HG03175 (cell line): Measurements from ENCODE around the gene ZNF653.
"Not testable (repeated sequence)": the region's sequence is repeated elsewhere in the genome, so short reads cannot be mapped to it uniquely, and the experiment has no call there.

ENCODE experiments used
- ATAC-seq: cut with Tn5 transposase; IDR thresholded peaks from one replicate; pipeline ENCODE4 v1.9.1; 2021; ENCODE audit warnings: mild to moderate bottlenecking, moderate library complexity; ENCODE audit not compliant: unreplicated experiment

Gene ZNF653

GRCh38 chr19:11458236-11458900 lies 47.3 kb downstream of the ZNF653 start:
- no peak for ATAC-seq

DNA sequence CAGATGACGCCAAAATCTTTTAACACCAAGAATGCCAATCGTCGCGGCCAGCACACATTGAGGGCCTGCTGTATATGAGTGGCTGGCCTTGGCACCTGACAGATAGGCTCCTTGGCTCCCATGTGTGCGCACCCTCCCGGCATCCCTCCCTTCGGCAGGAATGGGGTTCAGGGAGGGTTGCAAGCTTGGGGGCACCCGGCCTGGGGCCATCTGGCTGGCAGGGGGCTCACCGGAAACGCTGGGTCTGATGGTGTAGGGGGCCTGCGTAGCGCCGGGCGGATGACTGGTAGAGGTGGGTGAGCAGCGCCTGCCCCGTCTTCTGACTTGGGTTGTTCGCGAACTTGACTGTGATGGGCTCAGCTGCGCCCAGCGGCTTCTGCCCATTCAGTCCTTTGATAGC lies 47.8 kb downstream of the ZNF653 start:
- ATAC-seq = no peak

- no peak for ATAC-seq
These were observed 48.5 kb downstream of the ZNF653 start for GRCh38 chr19:11457115-11457514.

DNA sequence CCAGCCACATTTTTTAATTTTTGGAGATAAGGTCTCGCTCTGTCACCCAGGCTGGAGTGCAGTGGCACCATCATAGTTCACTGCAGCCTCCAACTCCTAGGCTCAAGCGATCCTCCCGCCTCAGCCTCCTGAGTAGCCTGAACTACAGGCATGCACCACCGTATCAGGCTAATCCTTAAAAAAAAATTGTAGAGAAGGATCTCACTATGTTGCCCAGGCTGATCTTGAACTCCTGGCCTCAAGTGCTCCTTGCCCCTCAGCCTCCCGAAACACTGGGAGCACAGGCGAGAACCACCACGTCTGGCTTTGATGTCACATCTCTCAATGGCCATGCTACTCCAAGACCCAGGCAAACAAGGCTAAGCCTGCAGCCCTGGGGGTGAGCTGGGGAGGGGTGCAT lies 49.0 kb downstream of the ZNF653 start:
- no peak for ATAC-seq

DNA sequence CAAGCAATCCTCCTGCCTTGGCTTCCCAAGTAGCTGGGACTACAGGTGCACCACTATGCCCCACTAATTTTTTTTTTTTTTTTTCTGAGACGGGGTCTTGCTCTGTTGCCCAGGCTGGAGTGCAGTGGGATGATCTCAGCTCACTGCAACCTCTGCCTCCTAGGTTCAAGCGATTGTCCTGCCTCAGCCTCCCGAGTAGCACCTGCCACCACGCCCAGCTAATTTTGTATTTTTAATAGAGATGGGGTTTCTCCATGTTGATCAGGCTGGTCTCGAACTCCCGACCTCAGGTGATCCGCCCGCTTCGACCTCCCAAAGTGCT lies 50.4 kb downstream of the ZNF653 start:
- ATAC-seq = not testable (repeated sequence)

GRCh38 chr19:11453468-11454341 lies 51.9 kb downstream of the ZNF653 start:
- ATAC-seq = no peak

- ATAC-seq = no peak
These were observed 52.9 kb downstream of the ZNF653 start for GRCh38 chr19:11452620-11453310.

- no peak for ATAC-seq
These were observed 53.6 kb downstream of the ZNF653 start for GRCh38 chr19:11451871-11452619.

DNA sequence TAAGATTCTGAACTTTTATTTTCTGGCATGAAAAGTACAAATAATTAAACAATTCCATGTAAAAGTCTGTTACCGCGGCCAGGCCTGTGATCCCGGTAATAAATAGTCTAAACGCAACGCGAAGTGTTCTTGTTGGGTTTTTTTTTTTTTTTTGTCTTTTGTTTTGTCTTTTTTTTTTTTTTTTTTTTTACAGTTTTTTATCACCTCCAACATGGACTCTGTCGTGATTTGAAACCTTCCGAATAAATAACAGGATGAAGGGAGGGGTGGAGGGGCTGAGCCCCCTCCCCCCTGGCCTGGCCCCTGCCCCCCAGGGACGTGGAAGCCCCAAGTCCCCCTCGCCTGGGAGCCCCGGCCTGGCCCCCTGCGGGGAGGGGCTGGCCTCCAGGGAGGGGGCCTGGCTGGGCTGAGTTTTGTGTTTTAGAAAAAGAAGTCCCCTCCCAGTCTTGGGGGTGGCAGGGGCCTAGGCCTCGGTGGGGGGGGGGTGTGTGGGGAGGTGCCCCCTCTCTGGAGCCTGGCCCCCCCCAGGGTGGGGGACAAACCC lies 54.2 kb downstream of the ZNF653 start:
- ATAC-seq = no peak

GRCh38 chr19:11450570-11451326 lies 54.9 kb downstream of the ZNF653 start:
- ATAC-seq = no peak

GRCh38 chr19:11448923-11449554 lies 56.6 kb downstream of the ZNF653 start:
- ATAC-seq = no peak

DNA sequence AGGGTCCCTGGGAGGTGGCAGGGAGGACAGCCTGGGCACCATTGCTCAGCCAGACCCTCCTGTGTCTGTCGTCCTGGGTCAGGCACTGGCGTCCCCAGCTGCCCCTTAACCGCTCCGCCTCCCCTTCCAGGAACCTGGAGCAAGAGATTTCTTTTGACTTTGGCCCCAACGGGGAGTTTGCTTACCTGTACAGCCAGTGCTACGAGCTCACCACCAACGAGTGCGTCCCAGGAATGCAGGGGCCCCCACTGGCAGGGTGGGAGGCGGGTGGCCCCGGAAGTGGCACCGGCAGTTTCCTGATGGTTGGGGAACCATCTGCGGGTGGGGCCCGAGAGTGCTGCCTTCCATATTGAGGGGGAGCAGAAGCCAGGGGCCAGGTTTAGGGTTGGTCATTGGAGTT lies 57.2 kb downstream of the ZNF653 start:
- no peak for ATAC-seq

- ATAC-seq = no peak
These were observed 58.0 kb downstream of the ZNF653 start for GRCh38 chr19:11447347-11448262.

- no peak for ATAC-seq
These were observed 58.9 kb downstream of the ZNF653 start for GRCh38 chr19:11446652-11447301.

DNA sequence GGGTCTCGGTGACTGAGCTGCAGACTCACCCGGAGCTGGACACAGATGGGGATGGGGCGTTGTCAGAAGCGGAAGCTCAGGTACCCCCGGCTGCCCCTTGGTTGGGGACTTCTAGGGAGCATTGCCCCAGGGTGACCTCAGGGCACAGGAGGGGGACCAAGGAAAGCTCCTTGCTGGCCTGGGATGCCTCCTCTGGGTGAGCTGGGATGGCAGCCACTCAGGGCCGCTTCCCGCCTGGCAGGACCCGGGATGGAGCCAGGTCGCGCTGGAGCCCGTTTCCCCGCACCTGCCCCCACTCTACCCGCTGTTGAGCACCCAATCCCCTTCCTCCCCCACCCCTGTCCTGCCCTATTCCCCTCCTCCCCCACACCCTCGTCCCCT lies 59.4 kb downstream of the ZNF653 start:
- no peak for ATAC-seq

- no peak for ATAC-seq
These were observed 60.5 kb downstream of the ZNF653 start for GRCh38 chr19:11445141-11445540.

DNA sequence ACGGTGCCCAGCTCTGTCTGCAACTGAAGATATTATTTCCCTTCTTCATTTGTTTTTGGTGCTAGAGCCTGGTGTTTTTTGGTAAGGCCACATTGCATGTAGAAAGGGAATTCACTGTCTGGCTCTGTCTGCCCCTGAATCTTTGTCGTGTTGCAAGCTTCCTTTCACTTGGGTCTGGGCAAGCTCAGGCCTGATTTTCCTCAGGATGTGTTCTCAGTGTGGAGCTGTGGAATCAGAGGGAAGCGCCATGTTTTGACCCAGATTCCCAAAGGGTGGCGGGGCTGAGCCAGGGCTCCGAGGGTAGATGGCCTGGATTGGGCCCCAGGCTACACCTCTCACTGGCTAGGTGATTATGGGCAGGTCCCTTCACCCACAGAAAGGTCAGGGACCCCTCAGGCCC lies 61.6 kb downstream of the ZNF653 start:
- no peak for ATAC-seq

GRCh38 chr19:11437955-11438354 lies 67.7 kb downstream of the ZNF653 start:
- no peak for ATAC-seq
